HepG2 (cell line): ENCODE results near the gene SUCLG2. TPM values are rescaled to one million over a fixed set of nuclear protein-coding genes. Genes with fewer than 3 reads are reported as not detected.

Experiments
- ARID4A ChIP-seq: sonication (generic); formaldehyde crosslinking; IDR thresholded peaks from 2 replicates; pipeline ENCODE4 v1.5.0; 2020; ENCODE audit warnings: mild to moderate bottlenecking, missing genetic modification reagents, borderline replicate concordance
- CEBPG ChIP-seq: IDR thresholded peaks from 2 replicates; pipeline ENCODE4 v1.6.1; 2016
- FOSL2 ChIP-seq: sonication (generic); formaldehyde crosslinking; IDR thresholded peaks from 2 replicates; pipeline ENCODE4 v1.4.0; 2020; ENCODE audit warnings: missing genetic modification reagents
- IRF1 ChIP-seq: sonication (generic); formaldehyde crosslinking; IDR thresholded peaks from 2 replicates; pipeline ENCODE4 v1.4.0; 2020; ENCODE audit warnings: low read depth, mild to moderate bottlenecking, missing genetic modification reagents
- MNT ChIP-seq: fragments of 450-650 bp; IDR thresholded peaks from 2 replicates; pipeline ENCODE4 v1.6.1; 2016
- PATZ1 ChIP-seq: sonication (generic); formaldehyde crosslinking; IDR thresholded peaks from 2 replicates; pipeline ENCODE4 v1.4.0; 2020; ENCODE audit warnings: missing genetic modification reagents
- REL ChIP-seq: sonication (generic); formaldehyde crosslinking; conservative IDR thresholded peaks from 2 replicates; pipeline ENCODE4 v1.8.0; 2022; ENCODE audit warnings: mild to moderate bottlenecking, missing genetic modification reagents, moderate library complexity
- SMAD9 ChIP-seq: sonication (generic); formaldehyde crosslinking; IDR thresholded peaks from 2 replicates; pipeline ENCODE4 v1.5.1; 2020; ENCODE audit warnings: mild to moderate bottlenecking, missing genetic modification reagents
- ZNF503 ChIP-seq: sonication (generic); formaldehyde crosslinking; IDR thresholded peaks from 2 replicates; pipeline ENCODE4 v1.4.0; 2020; ENCODE audit warnings: missing genetic modification reagents
- polyA plus RNA-seq, 8 experiments: library from polyadenylated mRNA; depleted of rRNA in 3 of 8; stranded (reverse) in 7 of 8; unstranded in 1 of 8; fragments of >200 nt; fragmentation: Illumina TruSeq in 4 of 8; extraction: Trizol in 4 of 8; gene quantifications; 2 replicates each; pipeline versions ENCODE4 v1.2.1 to v1.2.3, GENCODE V29; 2011 to 2016; ENCODE audit warnings: low read depth in 4 of 8, missing spikeins in 1 of 8, mixed read lengths in 1 of 8; ENCODE audit not compliant: insufficient read depth in 1 of 8
- total RNA-seq, 5 experiments: library from RNA; depleted of rRNA; stranded (reverse); fragments of >200 nt; fragmentation: Illumina TruSeq; extraction: Trizol; gene quantifications; 2 replicates each; pipeline ENCODE4 v1.2.3, GENCODE V29; 2016; ENCODE audit warnings: low read depth in 1 of 5

SUCLG2 gene
- total and polyA plus RNA-seq, 2 of the 13 experiments (the other 11 are each of a cell fraction or from before 2014, with no cell fraction given): 21.4 to 64.9 TPM

- TF ChIP-seq ARID4A (CRISPR knock-in tag): peak; percentile 79; the same call in 1 of the 2 replicates
- TF ChIP-seq SMAD9 (CRISPR knock-in tag): no peak
- TF ChIP-seq IRF1: no peak; the same call in 1 of the 2 replicates
- peak; percentile 45; the same call in 1 of the 2 replicates for TF ChIP-seq MNT
- no peak for TF ChIP-seq CEBPG (CRISPR knock-in tag)
- TF ChIP-seq FOSL2 (CRISPR knock-in tag): no peak; the same call in 1 of the 2 replicates
- no peak for TF ChIP-seq REL (CRISPR knock-in tag)
- TF ChIP-seq PATZ1: peak; percentile 62; the same call in 1 of the 2 replicates
- TF ChIP-seq ZNF503 (CRISPR knock-in tag): no peak; the same call in 1 of the 2 replicates
Measured at GRCh38 chr3:67654099-67654843, at the start of gene SUCLG2 (continued).
